D721Med (cell line): Measurements from ENCODE around the gene TTLL13.
"Not testable (repeated sequence)": the region's sequence is repeated elsewhere in the genome, so short reads cannot be mapped to it uniquely, and the experiment has no call there.

ENCODE experiments used
- DNase-seq: peaks from one replicate; pipeline ENCODE4 v3.0.0; 2011; ENCODE audit warnings: low spot score; ENCODE audit not compliant: insufficient read length
- FAIRE-seq: peaks from 2 replicates; lab custom pipeline; 2011; peaks lifted over from hg19 to GRCh38; lab: Jason Lieb, UNC
- TF ChIP-seq, protein P1 (sequence below): IDR thresholded peaks from 2 replicates; pipeline ENCODE4 v1.5.1; 2012; ENCODE audit warnings: mild to moderate bottlenecking, control low read depth; ENCODE audit not compliant: insufficient read depth; ENCODE audit errors: missing control alignments

TTLL13 gene

DNA sequence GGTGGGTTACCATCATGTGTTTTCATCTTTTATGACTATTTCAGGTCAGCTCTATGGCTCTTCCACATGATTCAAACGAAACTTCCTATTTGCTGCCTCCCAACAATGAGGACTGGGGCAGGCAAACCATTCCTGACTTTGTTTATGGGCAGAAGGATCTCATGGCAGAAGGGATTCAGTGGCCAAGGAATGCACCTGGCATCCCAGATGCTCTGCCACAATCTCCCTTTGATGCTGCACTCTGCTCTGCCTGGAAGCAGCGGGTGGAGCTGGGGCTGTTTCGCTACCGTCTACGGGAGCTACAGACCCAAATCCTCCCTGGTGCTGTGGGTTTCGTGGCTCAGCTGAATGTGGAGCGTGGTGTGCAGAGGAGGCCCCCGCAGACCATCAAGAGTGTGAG lies 8.5 kb upstream of the TTLL13 start:
- TF ChIP-seq, protein P1, sequence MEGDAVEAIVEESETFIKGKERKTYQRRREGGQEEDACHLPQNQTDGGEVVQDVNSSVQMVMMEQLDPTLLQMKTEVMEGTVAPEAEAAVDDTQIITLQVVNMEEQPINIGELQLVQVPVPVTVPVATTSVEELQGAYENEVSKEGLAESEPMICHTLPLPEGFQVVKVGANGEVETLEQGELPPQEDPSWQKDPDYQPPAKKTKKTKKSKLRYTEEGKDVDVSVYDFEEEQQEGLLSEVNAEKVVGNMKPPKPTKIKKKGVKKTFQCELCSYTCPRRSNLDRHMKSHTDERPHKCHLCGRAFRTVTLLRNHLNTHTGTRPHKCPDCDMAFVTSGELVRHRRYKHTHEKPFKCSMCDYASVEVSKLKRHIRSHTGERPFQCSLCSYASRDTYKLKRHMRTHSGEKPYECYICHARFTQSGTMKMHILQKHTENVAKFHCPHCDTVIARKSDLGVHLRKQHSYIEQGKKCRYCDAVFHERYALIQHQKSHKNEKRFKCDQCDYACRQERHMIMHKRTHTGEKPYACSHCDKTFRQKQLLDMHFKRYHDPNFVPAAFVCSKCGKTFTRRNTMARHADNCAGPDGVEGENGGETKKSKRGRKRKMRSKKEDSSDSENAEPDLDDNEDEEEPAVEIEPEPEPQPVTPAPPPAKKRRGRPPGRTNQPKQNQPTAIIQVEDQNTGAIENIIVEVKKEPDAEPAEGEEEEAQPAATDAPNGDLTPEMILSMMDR, result no peak
- no peak for FAIRE-seq

DNA sequence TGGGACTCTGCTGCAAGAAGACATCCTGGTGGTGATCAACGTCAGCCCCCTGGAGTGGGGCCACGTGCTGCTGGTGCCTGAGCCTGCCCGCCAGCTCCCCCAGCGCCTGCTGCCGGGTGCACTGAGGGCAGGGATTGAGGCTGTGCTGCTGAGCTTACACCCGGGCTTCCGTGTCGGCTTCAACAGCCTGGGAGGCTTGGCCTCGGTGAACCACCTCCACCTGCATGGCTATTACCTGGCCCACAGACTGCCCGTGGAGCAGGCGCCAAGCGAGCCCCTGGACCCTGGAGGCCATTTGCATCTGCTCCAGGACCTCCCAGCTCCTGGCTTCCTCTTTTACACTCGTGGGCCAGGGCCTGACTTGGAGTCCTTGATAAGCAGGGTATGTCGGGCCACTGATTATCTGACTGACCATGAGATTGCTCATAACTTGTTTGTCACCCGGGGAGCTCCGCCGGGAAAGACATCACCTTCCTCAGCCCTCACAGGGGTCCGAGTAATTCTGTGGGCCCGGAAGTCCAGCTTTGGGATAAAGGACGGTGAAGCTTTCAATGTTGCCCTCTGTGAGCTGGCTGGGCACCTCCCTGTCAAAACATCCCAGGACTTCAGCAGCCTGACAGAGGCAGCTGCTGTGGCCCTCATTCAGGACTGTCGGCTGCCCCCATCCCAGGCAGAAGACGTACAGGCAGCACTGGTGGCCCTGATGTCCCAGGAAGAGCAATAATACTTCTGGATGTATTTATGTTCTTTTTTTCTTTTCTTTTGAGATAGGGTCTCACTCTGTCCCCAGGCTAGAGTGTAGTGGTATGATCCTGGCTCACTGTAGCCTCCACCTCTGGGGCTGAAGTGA lies 7.8 kb upstream of the TTLL13 start:
- no peak for FAIRE-seq
- TF ChIP-seq, protein P1, result no peak
- no peak for DNase-seq

More for the DNA sequence above, 8.5 kb upstream of the TTLL13 start:
- no peak for DNase-seq

GRCh38 chr15:90243943-90244639 lies 5.3 kb upstream of the TTLL13 start:
- FAIRE-seq, result no peak
- TF ChIP-seq, protein P1, result no peak

GRCh38 chr15:90248789-90249202 lies 560 bp upstream of the TTLL13 start:
- no peak for DNase-seq
- TF ChIP-seq, protein P1, result no peak

More at GRCh38 chr15:90243943-90244639, 5.3 kb upstream of the TTLL13 start:
- DNase-seq, result no peak

DNA sequence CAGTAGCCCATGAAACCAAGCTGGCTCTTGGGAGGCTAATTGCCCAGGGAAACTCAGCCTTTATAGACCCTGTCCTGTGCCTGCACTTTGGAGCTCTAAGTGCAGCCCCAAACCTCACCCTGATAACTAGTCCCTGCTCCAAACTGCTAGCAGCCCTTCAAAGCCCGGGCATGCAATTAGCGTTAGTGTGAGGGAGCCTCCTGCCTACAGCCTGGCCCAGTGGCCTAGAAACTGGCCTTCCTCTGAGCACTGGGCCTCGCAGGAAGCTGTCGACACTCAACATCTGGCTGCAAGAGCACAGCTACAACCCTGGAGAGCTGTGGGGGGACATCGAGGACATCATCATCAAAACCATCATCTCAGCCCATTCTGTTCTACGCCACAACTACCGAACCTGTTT lies 8.4 kb downstream of the TTLL13 start:
- FAIRE-seq (no peak), DNase-seq (no peak)
- TF ChIP-seq, protein P1, result no peak

More at GRCh38 chr15:90248789-90249202, 560 bp upstream of the TTLL13 start:
- FAIRE-seq, result no peak

DNA sequence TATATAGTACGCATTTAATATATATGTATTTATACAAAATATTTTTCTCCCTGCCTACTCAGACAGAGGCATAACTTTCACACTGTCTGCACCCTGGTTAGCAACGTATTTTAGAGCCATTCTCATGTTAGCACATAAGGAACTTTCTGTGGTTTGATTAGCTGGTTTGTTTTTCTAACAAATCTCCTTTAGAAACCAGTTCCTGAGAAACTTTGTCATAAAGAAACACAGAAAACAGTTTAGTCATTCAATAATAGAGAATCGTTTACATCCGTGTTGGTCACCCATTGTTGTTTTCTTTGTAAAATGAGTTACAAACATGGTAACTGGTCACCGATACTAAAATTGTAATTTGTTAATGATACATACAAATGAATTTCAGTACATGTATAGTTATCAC lies 10.2 kb downstream of the TTLL13 start:
- DNase-seq, result no peak
- FAIRE-seq, result no peak
- TF ChIP-seq, protein P1, result no peak

DNA sequence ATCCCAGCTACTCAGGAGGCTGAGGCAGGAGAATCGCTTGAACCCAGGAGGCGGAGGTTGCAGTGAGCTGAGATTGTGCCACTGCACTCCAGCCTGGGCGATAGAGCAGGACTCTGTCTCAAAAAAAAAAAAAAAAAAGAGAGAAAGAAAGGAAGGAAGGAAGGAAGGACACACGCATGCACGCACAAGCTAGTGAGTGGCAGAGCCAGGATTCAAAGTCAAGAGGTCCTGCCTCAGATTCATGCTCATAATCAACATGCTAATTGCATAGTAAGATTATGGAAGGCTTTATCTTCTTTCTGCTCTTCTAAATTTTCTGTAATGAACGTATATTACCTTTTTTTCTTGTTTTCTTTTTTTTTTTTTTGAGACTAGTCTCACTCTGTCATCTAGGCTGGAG lies 11.4 kb downstream of the TTLL13 start:
- not testable (repeated sequence) for FAIRE-seq, DNase-seq
